ENCODE measurements around the gene F5.
A peak's percentile ranks its signal among the peaks of the same experiment; 100 is the strongest.

The F5 gene

GRCh38 chr1:169586067-169586394, 250 bp downstream of the F5 start:
- no peak for DNase-seq

- no peak for DNase-seq
Observed at GRCh38 chr1:169585181-169585580, 1.1 kb downstream of the F5 start.

- no peak for DNase-seq
Observed at GRCh38 chr1:169584483-169585144, 1.7 kb downstream of the F5 start.

- DNase-seq, result no peak
Observed at GRCh38 chr1:169577981-169578738, 8.1 kb downstream of the F5 start.

GRCh38 chr1:169576935-169577331, 9.3 kb downstream of the F5 start:
- no peak for DNase-seq

GRCh38 chr1:169576241-169576934, 9.9 kb downstream of the F5 start:
- DNase-seq, result no peak

GRCh38 chr1:169574336-169574735, 11.9 kb downstream of the F5 start:
- DNase-seq, result peak; percentile 3

- DNase-seq, result no peak
Observed at GRCh38 chr1:169572187-169572586, 14.1 kb downstream of the F5 start.

GRCh38 chr1:169571450-169571849, 14.8 kb downstream of the F5 start:
- DNase-seq, result no peak

- no peak for DNase-seq
Observed at GRCh38 chr1:169570172-169570574, 16.1 kb downstream of the F5 start.

- no peak for DNase-seq
Observed at GRCh38 chr1:169568497-169568896, 17.8 kb downstream of the F5 start.

GRCh38 chr1:169565335-169566271, 20.7 kb downstream of the F5 start:
- DNase-seq, result no peak

- DNase-seq, result no peak
Observed at GRCh38 chr1:169563650-169564049, 22.6 kb downstream of the F5 start.

- no peak for DNase-seq
Observed at GRCh38 chr1:169563019-169563615, 23.2 kb downstream of the F5 start.

GRCh38 chr1:169561692-169562091, 24.6 kb downstream of the F5 start:
- DNase-seq, result no peak

GRCh38 chr1:169557131-169557530, 29.1 kb downstream of the F5 start:
- no peak for DNase-seq

GRCh38 chr1:169550294-169550693, 36.0 kb downstream of the F5 start:
- DNase-seq, result peak; percentile 19

- no peak for DNase-seq
Observed at GRCh38 chr1:169548282-169548681, 38.0 kb downstream of the F5 start.

- peak; percentile 33 for DNase-seq
Observed at GRCh38 chr1:169546087-169546995, 39.9 kb downstream of the F5 start.

- no peak for DNase-seq
Observed at GRCh38 chr1:169545472-169545871, 40.8 kb downstream of the F5 start.

Data from NCI-H2029 (cell line).